Spleen (tissue), 11 donors: ENCODE data around the gene IFNA10. TPM values are rescaled to one million over a fixed set of nuclear protein-coding genes. Genes with fewer than 3 reads are reported as not detected.

Source experiments
- polyA plus RNA-seq, 3 donors: library from polyadenylated mRNA; stranded (reverse); fragments of 200-250 nt; gene quantifications; one replicate each; pipeline ENCODE4 v1.2.1, GENCODE V29; 2013
- small RNA-seq, 4 donors: library from RNA; depleted of rRNA; stranded (forward); fragments of <200 nt; gene quantifications; one replicate each; pipeline ENCODE3, GENCODE V24; 2016
- total RNA-seq, 7 donors: library from RNA; depleted of rRNA in 3 of 7; stranded (reverse); fragments of >200 nt in 3 of 7; fragmentation: NEBNext Ultra II Directional in 4 of 7; extraction: Animal tissue kit (Norgen Biotek cat#: 25700) in 4 of 7; gene quantifications; one replicate each; pipeline versions ENCODE4 v1.1.0 to v1.2.1, GENCODE V29; 2016 to 2021
- donor health status: healthy with polysubstance abuse.
- donor health status: DM: no; HTN: no; CAD: no; lungs with moderate emphysema.
- donor health status: DM: no; HTN: no; CAD: no.
- donor health status: Bipolar disorder and iron deficiency.
- donor health status: healthy.
- donor health status: DM: no; HTN: no; CAD: no.
- donor health status: DM: yes; HTN: yes; CAD: no.

The IFNA10 gene
- total and polyA plus RNA-seq, 10 donors = not detected

Small RNA genes lying within 50 kb of the gene (small RNA-seq; reads per million reads assigned to genes)
- gene RF00019 = 0 reads per million in 4 donors

Other genes with a start within 250 kb of the IFNA10 start
- gene HACD4, start 175.5 kb downstream of the IFNA10 start, total RNA-seq = 10 to 100 TPM in 2 of 7 donors, 1 to 10 TPM in 5; 5.9 to 18.0 (median 7.9) TPM
- 1 to 10 TPM; 1.6 to 3.0 (median 2.4) TPM for gene HACD4, start 175.5 kb downstream of the IFNA10 start, polyA plus RNA-seq
- gene IFNB1, start 129.2 kb downstream of the IFNA10 start, total RNA-seq = not detected
- gene IFNB1, start 129.2 kb downstream of the IFNA10 start, polyA plus RNA-seq = not detected
- gene IFNW1, start 65.3 kb downstream of the IFNA10 start, total RNA-seq = not detected
- not detected for gene IFNW1, start 65.3 kb downstream of the IFNA10 start, polyA plus RNA-seq
- not detected for gene IFNA21, start 40.5 kb downstream of the IFNA10 start, total RNA-seq
- not detected for gene IFNA21, start 40.5 kb downstream of the IFNA10 start, polyA plus RNA-seq
- gene IFNA4, start 19.6 kb downstream of the IFNA10 start, total RNA-seq = not detected
- gene IFNA4, start 19.6 kb downstream of the IFNA10 start, polyA plus RNA-seq = not detected
- not detected for gene IFNA7, start 4.9 kb downstream of the IFNA10 start, total RNA-seq
- not detected for gene IFNA7, start 4.9 kb downstream of the IFNA10 start, polyA plus RNA-seq
- not detected for gene IFNA16, start 10.2 kb upstream of the IFNA10 start, total RNA-seq
- gene IFNA16, start 10.2 kb upstream of the IFNA10 start, polyA plus RNA-seq = not detected
- gene IFNA17, start 21.1 kb upstream of the IFNA10 start, total RNA-seq = not detected
- gene IFNA17, start 21.1 kb upstream of the IFNA10 start, polyA plus RNA-seq = not detected
- gene IFNA14, start 32.9 kb upstream of the IFNA10 start, total RNA-seq = not detected
- gene IFNA14, start 32.9 kb upstream of the IFNA10 start, polyA plus RNA-seq = not detected
- gene IFNA5, start 98.2 kb upstream of the IFNA10 start, total RNA-seq = 1 to 10 TPM in 1 of 7 donors, not detected in 6; 1.2 TPM
- not detected for gene IFNA5, start 98.2 kb upstream of the IFNA10 start, polyA plus RNA-seq
- 10 to 100 TPM; 21.5 to 32.7 (median 27.8) TPM for gene KLHL9, start 128.3 kb upstream of the IFNA10 start, total RNA-seq
- gene KLHL9, start 128.3 kb upstream of the IFNA10 start, polyA plus RNA-seq = 10 to 100 TPM in 1 of 3 donors, 1 to 10 TPM in 2; 7.7 to 11.4 (median 8.3) TPM
- gene IFNA6, start 143.7 kb upstream of the IFNA10 start, total RNA-seq = under 1 TPM in 1 of 7 donors, not detected in 6; 0.23 TPM
- gene IFNA6, start 143.7 kb upstream of the IFNA10 start, polyA plus RNA-seq = not detected
- gene IFNA13, start 160.9 kb upstream of the IFNA10 start, total RNA-seq = 1 to 10 TPM in 1 of 7 donors, under 1 TPM in 3, not detected in 3; 0.25 to 1.7 (median 0.90) TPM
- gene IFNA13, start 160.9 kb upstream of the IFNA10 start, polyA plus RNA-seq = under 1 TPM in 1 of 3 donors, not detected in 2; 0.17 TPM
- gene IFNA2, start 178.3 kb upstream of the IFNA10 start, total RNA-seq = under 1 TPM in 2 of 7 donors, not detected in 5; 0.86 to 0.88 TPM
- gene IFNA2, start 178.3 kb upstream of the IFNA10 start, polyA plus RNA-seq = not detected
- gene IFNA8, start 202.0 kb upstream of the IFNA10 start, total RNA-seq = not detected
- gene IFNA8, start 202.0 kb upstream of the IFNA10 start, polyA plus RNA-seq = not detected
- not detected for gene IFNA1, start 233.3 kb upstream of the IFNA10 start, total RNA-seq
- not detected for gene IFNA1, start 233.3 kb upstream of the IFNA10 start, polyA plus RNA-seq